ENCODE results near the gene ERBB3.

ERBB3 gene

GRCh38 chr12:56080556-56081138, 682 bp downstream of the ERBB3 start:
- no peak for DNase-seq

DNA sequence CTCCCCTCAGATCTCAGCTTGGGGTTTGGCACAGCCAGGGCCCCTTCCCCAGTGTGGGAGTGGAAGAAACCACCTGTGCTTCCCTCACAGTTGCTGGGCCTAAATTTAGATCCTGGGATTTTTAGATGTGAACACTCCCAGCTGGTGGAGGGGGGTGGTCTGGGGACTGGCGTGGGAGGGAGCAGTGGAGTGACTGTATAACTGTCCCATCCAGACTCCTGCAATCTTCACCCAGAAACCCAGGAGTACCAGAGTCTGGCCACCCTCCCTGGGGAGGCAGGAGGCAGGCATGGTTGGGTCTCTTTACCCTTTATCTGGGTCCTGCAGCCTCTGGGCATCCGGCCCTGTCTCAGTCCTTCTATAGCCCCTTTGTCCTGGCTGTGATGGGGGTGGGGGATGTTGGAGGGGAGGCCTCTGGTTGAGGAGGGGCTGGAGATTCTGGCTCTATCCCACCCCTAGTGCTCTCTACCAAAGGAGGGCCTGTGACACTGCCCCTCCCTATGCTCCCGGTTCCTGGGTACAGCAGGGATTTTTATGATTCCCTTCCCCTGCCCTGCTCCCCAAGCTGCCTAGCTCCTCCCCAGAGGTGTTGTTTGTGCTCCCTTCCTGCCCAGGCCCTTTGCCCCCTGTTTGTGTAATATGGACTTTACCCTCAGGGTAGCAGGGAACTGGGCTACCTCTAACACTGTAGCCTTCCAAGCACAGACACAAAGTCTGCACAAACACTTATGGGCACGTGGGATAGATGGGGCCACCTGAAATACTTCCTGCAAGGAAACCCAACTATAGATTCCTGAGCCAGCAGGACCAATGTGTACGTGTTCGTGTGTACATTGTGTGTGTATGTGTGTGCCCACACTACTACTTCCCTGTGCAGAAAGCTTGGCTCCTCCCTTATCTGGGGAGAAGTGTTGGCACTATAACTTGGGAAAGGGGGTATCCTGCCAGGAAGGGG, 1.7 kb downstream of the ERBB3 start:
- no peak for DNase-seq

DNA sequence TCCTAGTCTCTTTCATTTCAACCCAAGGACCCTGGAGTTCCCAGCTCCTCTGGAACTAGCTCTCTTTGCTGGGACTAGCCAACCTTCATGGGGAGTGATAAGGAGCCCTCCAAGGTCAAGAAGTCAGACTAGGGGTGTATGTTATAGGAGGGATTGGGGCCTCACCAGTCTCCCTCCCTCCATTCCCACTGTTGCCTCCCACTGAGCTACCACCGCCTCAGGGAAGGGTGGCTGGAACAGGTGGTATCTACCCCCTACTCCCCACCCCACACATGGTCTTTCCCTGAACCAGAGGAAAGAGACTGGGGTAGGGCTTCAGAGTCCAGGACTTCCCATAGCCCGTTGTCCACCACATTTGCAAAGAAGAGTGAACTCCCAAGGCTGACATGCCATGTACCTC, 2.4 kb downstream of the ERBB3 start:
- no peak for DNase-seq

GRCh38 chr12:56082967-56083366, 3.0 kb downstream of the ERBB3 start:
- DNase-seq, result no peak

GRCh38 chr12:56084958-56085543, 5.1 kb downstream of the ERBB3 start:
- DNase-seq, result peak; percentile 73

DNA sequence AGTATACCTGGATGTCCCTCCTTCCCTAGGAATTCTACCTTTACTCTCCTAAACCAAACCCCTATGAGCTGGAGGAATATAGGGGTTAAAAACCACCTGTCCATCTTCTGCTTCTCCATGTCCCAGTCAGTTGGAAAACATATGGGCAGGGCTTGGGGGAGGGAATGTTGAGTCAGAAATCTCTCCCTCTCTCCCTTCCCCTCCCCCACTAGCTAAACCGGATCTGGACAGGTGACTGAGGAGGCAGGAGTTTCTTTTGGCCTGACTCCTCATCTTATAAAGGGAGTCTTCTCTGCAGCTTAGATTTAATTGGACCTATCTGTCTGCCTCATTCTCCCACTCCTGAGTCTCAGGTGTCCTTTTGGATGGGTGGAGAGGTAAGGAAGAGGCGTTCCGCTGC, 6.1 kb downstream of the ERBB3 start:
- DNase-seq, result no peak

GRCh38 chr12:56086608-56087007, 6.6 kb downstream of the ERBB3 start:
- no peak for DNase-seq

GRCh38 chr12:56087220-56087619, 7.3 kb downstream of the ERBB3 start:
- DNase-seq, result no peak

- no peak for DNase-seq
Observed at GRCh38 chr12:56097738-56098137, 17.8 kb downstream of the ERBB3 start.

GRCh38 chr12:56098592-56098991, 18.6 kb downstream of the ERBB3 start:
- DNase-seq, result no peak

GRCh38 chr12:56099787-56100186, 19.8 kb downstream of the ERBB3 start:
- no peak for DNase-seq

GRCh38 chr12:56101045-56101444, 21.1 kb downstream of the ERBB3 start:
- no peak for DNase-seq

GRCh38 chr12:56102683-56103065, 22.7 kb downstream of the ERBB3 start:
- no peak for DNase-seq

- DNase-seq, result no peak
Observed at GRCh38 chr12:56103066-56103711, 23.2 kb downstream of the ERBB3 start.

DNA sequence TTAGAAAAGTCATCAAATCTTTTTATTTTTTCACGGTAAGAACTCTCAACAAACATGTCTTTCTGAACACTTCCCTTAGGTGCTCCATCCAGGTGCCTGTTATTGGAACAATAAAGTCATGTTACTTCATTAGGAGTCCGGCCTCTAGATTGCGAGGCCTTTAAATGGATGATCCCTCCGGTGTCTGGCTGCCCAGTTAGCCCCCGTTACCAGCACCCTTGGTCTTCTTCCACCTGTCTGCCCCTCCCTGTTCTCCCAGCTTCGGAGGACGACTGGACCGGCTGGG, 23.8 kb downstream of the ERBB3 start:
- no peak for DNase-seq

- peak; percentile 99 for DNase-seq
Observed at GRCh38 chr12:56104109-56104814, 24.3 kb downstream of the ERBB3 start, which contains the start of gene PA2G4. Gene PA2G4 (plus strand): TSS chr12:56104559. CDS start chr12:56104738, 179 bp downstream.

DNA sequence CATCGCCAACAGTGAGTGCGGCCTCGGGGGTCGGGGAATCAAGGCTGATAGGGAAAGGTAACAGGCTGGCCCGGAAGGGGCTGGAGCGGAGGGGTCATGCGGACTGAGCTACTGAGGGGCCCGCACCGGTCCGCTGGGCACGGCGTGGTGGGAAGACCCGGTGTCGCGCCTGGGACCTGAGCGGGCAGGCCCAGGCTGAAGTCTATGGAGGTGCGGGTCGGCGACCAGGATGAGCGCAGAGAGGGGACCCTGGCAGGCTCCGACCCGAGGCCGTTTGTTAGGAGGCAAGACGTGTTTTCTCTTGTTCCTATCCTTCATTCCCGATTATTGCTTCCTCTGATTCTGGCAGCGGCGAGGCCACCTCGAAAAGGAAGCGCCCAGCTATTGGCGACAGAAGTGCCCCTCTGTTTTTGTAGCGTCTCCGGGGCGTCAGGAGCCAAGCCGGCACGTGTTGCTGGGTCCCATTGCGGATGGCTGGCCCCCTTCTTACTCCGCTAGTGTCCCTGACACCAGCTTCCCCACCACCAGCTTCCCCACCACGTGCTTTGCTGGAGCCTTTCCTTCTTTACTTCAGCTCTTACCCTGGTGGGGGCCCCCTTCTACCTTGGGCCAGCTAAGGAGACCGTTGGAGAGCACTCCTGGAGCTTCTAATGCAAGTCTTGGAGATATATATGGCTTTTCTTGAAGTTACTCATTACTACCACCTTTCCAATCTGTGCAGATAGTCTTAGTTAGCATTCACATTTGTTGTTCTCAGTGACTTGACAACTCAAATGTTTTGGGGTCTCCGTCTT, 25.0 kb downstream of the ERBB3 start:
- DNase-seq, result peak; percentile 65

- no peak for DNase-seq
Observed at GRCh38 chr12:56105609-56105902, 25.6 kb downstream of the ERBB3 start.

DNA sequence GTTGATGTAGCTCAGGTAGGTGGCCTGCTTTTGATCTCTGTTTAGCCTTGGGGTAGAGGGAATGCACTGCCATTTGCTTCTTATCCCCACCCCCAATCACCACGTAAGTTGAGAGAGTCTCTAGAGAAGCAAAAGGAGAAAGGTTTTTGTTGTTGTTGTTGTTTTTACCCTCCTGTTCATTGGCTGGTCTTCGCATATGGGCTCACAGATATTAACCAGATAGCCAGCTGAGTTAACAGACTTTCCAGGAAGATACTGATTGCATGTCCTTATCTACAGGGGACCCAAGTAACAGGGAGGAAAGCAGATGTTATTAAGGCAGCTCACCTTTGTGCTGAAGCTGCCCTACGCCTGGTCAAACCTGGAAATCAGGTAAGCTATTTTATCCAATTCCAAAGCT, 27.3 kb downstream of the ERBB3 start:
- DNase-seq, result no peak

DNA sequence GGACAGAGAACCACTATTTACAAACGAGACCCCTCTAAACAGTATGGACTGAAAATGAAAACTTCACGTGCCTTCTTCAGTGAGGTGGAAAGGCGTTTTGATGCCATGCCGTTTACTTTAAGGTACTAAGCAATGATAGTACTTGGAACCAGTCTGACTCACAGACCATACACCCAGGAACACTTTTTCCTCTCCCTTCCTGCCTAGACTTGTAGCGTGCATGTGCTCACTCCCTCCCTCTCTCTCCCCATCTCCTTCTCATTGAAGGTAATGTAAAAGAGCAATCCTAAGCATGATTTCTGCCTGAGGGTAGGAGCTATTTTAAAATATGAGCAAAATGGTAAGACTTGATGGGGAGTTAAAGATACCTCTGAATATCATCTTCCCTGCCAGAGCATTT, 30.6 kb downstream of the ERBB3 start:
- DNase-seq, result no peak

GRCh38 chr12:56114084-56114483, 34.1 kb downstream of the ERBB3 start:
- no peak for DNase-seq

GRCh38 chr12:56115329-56115728, 35.4 kb downstream of the ERBB3 start:
- no peak for DNase-seq

Data from hematopoietic multipotent progenitor cell treated with erythropoietin and hydrocortisone succinate and interleukin-3 and kit ligand, for 6 days (in vitro differentiated cells).